GM18861 (cell line): ENCODE measurements around the gene KRT2.

Experiments used
- ATAC-seq: cut with Tn5 transposase; IDR thresholded peaks from one replicate; pipeline ENCODE4 v1.9.1; 2021; ENCODE audit not compliant: unreplicated experiment

Gene KRT2

DNA sequence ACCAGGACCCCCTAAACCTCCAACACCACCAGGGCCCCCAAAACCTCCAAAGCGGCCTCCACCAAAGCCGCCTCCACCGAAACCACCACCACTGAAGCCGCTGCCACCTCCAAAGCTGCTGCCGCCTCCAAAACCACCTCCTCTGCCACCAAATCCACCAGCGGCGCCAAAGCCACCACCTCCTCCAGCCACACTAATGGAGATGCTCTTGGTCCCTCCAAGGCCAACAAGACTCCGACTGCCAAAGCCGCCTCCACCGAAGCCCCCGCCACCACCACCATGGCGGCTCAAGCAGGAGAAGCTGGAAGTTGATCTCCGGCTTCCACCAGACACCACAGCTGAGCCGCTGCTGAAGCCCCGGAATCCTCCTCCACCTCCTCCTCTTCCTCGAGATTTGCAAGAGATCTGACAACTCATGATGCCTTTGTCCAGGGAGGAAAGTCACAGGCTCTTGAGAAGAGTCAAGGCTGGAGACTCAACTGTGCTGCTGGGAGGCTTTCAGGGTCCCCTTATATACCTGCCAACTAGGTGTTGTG, at the start of gene KRT2:
Gene KRT2, minus strand, starts transcription at position 486 of the 536 bp plus-strand sequence. Its CDS starts 69 bp downstream, at position 417.
- no peak for ATAC-seq

DNA sequence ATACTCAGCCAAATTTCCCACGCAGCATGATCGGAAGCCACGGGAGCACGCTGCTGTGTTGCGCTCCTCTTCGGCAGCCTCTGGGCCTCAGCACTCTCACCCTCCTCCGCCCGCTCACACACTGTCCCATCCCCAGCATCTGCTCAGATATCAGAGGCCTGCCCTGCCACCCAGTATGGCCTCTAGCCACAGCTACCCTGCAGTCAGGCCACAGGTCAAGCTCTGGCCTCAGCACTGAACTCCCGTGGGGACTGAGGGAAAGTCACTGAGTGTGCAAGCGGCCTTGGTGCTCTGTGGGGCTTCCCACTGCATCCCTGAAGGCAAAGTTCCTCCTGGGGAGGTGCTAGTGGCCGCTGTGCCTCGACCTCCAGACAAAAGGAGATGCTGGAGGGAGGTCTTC, 49.3 kb upstream of the KRT2 start:
- no peak for ATAC-seq

DNA sequence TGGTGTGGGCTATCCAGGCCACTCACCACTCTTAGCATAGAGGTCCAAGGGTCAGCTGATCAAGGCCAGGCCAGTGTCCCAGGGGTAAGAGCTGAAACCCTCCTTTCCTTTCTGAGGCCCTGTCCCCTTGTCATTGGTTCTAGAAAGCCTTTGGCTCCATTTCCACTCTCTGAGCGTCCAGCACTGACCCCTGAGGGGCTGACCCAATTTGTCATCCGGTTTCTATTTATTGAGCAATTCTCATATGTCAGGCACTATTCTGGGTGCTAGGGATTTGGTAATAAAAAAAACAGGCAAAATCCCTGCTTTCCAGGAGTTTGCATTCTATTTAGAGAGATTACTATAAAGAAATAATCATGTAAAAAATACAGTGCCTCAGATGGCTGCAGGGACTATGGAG, 47.9 kb upstream of the KRT2 start:
- ATAC-seq: no peak

DNA sequence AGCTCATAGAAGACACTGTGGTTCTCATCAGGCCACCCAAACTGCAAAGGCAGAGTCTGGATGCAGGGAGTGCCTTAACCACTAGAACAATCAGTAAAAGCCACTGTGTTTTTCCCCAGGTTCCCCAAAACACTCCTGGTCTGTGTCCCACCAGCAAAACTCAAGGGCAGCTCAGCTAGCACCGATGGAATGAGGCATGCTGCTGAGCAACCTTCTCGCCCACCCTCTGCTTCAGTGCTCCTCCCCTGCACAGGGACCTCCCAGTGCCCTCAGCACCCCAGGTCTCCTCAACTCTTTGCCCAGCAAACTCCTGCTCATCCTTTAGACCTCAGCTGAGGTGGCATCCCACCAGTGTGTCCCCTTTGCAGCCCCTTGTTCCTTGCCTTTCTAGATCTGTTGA, 47.4 kb upstream of the KRT2 start:
- no peak for ATAC-seq

DNA sequence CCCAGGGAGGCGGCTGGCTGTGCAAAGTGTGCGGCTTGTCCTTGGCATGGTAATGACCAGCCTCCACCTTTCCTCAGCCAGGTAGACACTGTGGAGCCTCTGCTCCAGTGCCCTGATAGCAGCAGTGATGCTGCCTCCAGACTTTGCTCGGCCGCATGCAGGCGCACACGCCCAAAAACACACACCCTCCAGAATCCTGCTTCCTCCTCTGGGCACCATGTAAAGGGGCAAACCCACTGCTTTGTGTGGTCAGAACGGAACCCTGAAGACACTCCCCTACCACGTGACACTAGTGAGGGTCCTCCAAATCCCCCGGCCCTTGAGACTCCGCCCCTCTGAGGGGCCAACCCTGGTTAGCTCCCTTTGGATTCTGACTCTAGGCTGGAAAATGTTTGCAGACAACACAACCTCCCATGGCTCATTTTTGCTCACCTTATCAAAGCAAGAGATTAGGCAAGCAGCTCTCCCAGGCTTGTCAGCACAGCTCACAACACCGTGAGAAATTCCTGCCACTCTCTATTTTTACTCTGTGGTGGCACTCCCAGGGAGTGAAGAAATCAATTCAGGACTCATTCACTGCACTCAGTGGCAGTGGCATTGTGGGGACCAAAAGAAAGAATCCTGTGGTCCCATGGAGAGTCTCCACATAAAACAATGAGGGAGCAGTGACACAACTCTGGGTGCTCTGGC, 46.8 kb upstream of the KRT2 start:
- no peak for ATAC-seq

DNA sequence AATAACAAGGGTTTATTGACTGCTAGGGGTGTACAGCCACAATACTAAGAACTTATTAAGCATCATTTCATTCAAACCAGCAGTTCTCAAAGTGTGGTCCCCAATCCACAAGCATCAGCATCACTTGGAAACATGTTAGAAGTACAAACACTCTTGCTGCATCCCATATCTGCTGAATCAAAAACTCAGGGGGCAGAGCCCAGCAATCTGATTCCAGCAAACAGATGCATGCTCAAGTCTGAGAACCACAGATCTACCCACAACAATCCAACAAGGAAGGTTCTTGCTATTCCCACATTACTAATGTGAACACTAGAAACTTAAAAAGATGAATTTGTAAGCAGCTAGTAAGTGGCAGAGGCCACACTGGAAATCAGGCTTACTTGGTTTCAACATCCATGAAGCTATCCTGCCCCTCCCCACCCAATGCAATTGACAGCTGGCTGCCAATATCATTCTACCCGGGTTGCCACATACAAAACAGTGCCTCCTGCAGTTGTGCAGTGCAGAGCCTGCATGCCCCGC, 45.1 kb upstream of the KRT2 start:
- ATAC-seq: no peak

DNA sequence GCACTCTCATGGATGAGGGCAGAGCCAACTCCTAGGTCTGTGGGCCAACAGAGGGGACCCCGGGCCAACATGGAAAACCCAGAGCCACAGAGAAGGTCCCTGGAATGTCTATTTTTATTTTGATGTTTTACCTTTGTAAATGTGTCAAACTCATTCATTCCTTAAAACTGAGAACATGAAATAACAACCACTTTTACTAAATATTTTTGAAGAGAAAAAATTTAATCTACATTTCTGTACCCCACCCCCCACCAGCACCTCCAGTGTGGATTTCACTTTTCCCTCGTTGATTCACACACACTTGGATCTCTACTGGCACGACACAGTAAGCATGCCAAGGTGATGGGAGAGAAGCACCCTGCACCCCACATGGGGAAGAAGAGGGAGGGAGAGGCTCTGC, 44.6 kb upstream of the KRT2 start:
- no peak for ATAC-seq

DNA sequence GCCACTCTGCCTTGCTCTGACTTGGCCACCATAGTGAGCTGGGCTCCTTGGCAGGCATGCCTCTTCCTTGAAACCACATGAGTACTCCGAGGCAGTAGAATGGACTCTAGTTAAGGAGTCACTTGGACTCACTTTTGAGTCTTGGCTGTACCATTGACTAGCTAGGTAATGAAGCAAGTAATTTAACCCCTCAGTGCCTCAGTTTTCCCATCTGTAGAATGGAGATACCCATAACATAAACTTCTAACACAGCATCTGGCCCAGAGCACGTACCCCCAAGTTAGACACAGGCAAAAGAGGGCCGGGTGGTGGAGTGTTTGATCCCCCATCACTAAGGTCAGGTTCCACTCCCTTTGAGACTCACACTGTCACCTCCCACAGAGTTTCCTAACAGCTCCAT, 43.0 kb upstream of the KRT2 start:
- ATAC-seq: no peak

DNA sequence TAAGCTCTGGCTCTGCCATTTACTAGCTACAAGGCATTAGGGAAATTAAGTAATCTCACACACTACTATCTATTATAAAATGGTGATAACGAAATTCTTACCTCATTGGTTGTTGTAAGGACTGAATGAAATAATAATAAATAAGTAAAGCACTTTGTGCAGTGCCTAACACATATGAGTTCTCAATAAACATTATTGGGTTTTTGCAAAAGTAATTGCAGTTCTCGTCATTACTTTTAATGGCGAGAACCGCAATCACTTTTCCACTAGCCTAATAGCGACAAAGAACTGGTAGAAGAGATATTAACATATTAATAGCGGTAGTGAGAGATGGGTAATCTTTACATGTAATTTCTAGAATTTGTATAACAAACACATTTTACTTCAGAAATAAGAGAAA, 42.1 kb upstream of the KRT2 start:
- no peak for ATAC-seq

DNA sequence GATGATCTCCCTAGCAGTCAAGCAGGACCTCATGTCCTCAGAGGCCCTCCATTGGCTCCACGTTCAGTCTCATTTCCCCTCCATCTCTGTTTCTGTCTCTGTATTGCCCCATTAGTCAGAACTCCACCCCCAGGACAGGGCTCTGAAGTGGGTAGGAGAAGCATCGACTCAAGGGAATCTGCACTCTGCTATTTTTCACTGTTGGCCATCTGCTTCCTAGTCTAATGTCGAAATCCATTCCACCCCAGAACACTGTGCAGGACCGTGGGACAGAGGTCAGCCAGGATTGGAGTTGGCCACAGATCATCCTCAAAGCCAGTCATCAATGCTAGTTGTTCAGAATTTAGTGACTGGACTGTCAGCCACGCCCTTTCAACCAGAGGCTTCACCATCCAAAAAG, 41.2 kb upstream of the KRT2 start:
- no peak for ATAC-seq

DNA sequence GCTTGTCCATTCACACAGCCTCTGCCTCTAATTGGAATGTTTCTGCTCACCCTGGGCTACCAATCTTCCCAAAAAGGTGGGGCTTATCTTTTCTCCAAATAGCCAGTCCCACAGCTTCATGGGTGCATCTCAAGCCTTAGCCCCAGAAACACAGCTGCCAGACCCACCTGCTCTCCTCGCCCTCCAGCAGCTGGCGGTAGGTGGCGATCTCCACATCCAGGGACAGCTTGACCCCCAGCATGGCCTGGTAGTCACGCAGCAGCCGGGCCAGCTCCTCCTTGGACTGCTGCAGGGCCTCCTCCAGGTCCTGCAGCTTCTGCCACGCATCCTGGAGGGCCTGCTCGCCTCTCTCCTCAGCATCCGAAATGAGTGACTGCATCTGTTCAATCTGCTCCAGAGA, 40.2 kb upstream of the KRT2 start:
- no peak for ATAC-seq

DNA sequence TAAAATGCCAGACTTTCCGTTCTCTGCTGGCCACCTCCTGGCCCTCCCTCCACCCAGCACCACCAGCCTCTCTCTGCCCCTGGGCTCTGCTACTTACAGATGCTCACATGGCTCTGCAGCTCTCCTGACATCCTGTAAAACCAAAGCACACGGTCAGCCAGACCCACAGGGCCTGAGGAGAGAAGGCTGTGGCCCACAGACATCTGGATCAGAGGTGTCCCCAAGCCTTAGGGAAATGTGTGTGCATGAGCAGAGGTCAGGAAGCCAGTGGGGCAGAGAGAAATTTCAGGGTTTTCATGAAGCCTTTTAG, 39.8 kb upstream of the KRT2 start:
- ATAC-seq: no peak

DNA sequence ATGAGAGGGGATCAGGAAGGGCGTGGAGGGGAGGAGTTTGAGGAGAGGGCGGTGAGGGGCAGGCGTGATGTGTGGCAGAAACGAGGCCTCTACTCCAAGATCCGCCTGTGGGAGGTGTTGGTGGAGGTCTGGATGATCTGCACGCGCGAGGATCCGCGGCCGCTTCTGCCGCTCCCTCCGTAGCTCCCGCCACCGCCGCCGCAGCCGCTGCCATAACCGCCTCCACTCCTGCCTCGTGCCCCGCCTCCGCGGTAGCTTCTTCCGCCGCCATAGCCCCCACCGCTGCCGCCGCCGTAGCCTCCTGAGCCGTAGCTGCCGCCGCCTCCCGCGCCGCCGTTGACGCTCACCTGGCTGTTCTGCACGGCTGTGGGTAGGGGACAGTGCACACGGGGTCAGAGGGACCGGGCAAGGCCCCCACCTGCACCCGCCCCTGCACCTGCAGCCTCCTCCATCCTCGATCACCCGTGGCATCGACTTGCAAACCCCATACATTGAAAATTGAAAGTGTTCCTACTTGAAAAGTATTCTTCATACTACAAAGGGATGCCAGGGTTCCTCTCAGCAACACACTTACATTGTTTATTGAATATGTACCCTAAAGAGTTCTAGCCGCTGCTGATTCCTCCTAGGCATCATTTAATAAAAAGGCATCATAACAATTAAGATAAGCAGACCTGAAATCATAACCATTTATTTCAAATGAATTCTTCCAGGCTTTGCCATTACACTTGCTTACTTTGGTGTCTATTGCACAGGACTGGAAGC, 39.2 kb upstream of the KRT2 start:
- no peak for ATAC-seq

DNA sequence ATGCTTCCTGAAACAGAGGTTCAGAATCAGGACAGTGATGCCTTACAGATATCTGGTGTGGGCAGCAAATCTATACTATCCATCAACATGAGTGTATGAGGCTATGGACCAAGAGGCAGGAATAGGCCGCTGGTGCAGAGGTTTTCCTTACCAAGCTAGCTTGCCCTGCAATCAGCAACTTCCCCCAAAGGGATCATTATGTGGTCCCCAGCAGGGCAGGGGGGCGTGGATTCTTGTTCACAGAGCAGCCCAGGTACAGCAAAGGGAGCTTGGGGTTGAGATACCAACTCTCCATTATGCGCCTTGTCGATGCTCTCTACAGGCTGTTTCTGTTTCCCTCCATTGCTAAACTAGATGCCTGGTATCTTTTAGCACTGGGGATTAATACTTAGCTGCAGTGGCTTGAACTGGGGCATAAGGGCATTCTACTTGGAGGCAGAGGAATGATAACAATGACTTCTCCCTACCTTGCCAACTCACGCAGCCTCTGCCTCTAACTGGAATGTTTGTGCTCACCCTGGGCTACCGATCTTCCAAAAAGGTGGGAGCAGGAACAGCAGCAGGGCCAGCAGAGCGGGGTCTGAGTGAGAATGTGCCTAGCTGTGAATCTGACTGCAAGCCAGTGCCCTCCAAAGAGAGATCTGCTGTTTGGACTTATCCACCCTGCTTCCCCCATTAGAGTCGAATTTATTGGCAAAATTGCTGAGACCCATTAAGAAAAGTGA, 38.5 kb upstream of the KRT2 start:
- ATAC-seq: no peak

DNA sequence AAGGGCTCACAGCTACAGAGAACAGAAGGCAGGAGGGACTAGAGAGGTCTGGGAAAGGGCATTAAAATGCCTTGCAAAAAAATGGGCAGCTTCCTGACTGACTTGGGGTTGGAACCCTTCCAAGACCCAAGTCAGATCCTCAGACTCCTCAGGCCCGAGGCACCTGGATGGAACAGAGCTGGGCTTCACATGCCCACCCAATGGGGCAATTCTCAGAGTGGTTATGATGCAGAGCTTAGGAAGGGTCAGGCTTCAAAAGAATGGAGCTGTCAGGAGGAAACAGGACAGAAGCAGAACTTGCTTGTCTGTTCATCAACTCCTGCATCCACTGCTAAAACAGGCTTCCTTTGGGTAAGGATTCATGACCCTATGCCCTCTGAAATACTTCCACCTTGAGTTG, 37.9 kb upstream of the KRT2 start:
- no peak for ATAC-seq

DNA sequence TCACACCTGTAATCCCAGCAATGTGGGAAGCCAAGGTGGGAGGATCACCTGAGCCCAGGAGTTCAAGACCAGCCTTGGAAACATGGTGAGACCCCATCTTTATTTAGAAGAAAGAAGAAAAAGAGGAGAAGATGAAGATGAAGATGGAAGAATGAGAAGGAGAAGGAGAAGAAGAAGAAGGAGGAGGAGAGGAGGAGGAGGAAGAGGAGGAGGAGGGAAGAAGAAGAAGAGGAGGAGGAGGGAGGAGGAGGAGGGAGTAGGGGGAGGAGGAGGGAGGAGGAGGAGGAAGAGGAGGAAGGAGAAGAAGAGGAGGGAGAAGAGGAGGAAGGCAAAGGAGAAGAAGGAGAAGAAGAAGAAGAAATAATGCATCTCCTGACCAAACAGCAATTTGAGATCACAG, 37.2 kb upstream of the KRT2 start:
- ATAC-seq: no peak

DNA sequence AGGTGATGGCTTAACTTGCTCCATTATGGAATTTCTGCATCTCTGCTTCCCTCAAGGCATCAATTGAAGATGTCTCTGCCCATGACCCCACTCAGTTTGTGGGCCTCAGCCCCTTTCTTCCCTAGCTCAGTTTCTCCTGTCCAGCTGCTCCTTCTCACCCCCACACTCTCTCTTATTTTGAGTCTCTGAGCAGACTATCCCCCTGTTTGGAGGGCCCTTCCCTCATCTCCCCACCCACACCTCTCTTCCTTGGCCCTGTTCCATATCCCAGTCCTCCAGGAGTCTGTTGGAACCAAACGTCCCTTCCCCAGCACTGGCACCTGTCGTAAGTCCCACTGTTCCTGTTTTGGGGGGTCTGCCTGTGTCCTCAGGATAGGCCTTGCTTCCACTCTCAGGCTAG, 36.5 kb upstream of the KRT2 start:
- ATAC-seq: no peak

DNA sequence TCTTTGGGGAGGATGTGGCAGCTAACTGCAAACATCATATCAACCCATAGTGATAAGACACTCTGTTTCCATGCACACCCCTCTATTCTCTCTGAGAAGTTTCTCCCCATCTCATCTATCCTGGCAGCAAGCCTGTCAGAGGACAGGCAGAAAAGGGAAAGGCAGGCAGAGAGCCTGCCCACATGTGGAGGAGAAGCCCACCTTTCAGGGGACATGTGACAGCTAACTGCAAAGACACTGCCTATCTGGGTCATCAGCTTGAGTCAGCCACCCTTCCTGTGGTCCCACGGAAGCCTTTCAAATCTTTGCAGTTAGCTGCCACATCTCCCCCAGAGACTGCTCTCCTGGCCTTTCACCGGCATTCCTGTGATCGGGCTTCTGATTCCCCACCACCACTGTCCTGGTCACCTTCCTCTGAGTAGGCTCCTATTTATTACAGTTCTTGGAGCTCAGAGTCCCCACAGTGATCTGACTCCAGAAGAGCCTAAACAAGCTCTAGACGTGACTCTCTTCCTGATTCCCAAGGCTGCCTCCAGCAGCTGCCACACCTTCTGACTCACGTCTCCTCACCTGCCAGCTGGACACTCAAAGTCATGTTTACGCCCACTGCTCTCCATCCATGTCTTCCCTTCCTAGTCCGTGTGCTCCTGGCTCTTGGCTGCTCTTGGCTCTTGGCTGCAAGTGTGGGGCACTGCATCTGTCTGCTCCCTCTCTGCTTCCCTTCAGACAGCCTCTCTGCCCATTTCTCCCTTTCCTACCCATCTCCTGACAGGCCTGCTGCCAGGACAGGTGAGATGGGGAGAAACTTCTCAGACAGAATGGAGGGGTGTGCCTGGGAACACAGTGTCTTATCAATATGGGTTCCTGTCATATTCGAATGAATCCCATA, 35.7 kb upstream of the KRT2 start:
- ATAC-seq: no peak

DNA sequence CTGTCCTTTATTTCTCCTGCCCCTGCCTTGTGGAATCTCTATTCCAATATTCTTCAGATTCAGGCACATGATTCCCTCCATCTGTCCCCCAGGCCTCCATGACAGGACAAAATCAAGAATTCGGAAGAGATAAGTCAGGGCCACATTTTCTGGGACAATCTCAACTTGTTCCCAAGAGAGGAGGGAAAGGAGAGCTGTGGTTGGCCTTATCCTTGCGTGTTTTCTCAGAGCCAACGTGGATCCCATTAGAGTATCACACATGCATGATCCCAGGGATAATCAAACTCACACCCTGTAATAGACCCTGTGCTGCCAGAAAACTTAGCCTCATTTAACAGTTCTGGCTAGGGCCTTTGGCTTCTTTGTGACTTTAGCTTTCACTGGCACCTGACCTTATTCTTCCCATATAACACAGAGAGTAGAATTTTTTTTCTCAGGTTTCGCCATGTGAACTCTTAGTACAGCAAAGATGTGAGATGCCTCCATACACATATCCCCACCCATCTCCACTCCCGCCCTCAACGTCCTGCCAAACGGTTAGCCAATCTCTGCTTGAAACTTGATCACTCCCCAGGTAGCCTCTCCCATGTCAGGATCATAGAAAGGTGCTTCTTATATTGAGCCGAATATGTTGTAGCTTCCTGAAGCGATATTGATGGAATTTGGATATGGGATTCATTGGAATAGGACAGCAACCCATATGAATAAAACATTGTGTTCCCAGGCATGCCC, 34.9 kb upstream of the KRT2 start:
- no peak for ATAC-seq

DNA sequence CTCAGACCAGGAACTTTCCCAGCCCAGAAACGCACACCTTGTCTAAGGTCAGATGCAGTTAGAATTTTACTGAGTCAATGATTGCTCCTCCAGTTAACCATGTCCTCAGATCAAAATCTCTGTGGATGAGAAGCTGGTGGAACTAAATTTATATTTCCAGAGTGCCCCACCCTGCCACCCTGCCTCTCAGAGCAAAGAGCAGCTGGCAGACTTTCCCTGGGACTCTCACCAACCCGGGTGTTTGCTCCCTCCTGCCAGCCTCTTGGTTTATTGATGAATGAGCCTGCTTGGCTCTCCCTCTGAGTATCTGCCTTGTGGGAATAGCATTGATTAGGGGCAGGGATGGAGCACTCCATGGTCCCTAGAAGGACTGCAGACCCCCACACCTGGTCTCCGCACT, 34.1 kb upstream of the KRT2 start:
- no peak for ATAC-seq
